Measurements from ENCODE around the gene FNDC7. TPM values are rescaled to one million over a fixed set of nuclear protein-coding genes. Genes with fewer than 3 reads are reported as not detected.
"Not testable (repeated sequence)": the region's sequence is repeated elsewhere in the genome, so short reads cannot be mapped to it uniquely, and the experiment has no call there.

FNDC7 gene
- total and polyA plus RNA-seq, 3 donors from 2014 or later, result 3.2 to 11.2 (median 7.6) TPM

- H3K9me3 ChIP-seq, result no peaks in the 10 kb centered on the region
- no peaks in the 10 kb centered on the region for H3K36me3 ChIP-seq (ENCODE audit: low read depth, missing control alignments)
- WGBS, 2 donors, result 66 to 78% methylated on average over 5 of the region's 5 CpGs
- H3K4me1 ChIP-seq, result peaks cover 16% of the 10 kb centered on the region
- H3K27ac ChIP-seq, result no peak overlapping the region
- no peak for DNase-seq
- intact Hi-C loops (cut with DNase I; ENCODE audit: low total_unique reads), result no loop called here
- H3K27me3 ChIP-seq, result no peaks in the 10 kb centered on the region
- H3K4me3 ChIP-seq, result no peak overlapping the region
- no peak for TF ChIP-seq CTCF (IDR thresholded peaks at IDR 0.05)
- no peak for TF ChIP-seq POLR2A (IDR thresholded peaks at IDR 0.05)
Observed at GRCh38 chr1:108695535-108695934, 17.2 kb upstream of the FNDC7 start.

GRCh38 chr1:108699375-108700332 is 13.1 kb upstream of the FNDC7 start:
- Histone ChIP-seq H3K4me3 (no peak overlapping the region), H3K27me3 (no peaks in the 10 kb centered on the region), H3K36me3 (ENCODE audit: low read depth, missing control alignments) (no peaks in the 10 kb centered on the region), H3K27ac (no peak overlapping the region), H3K4me1 (peaks cover 4% of the 10 kb centered on the region), H3K9me3 (no peaks in the 10 kb centered on the region)
- DNase-seq, result no peak
- WGBS, 2 donors, result 84% methylated on average over 22 of the region's 22 CpGs
- TF ChIP-seq POLR2A (IDR thresholded peaks at IDR 0.05) (no peak), CTCF (IDR thresholded peaks at IDR 0.05) (no peak)
- intact Hi-C loops (cut with DNase I; ENCODE audit: low total_unique reads), result no loop called here

GRCh38 chr1:108701176-108701849 is 11.4 kb upstream of the FNDC7 start:
- no peaks in the 10 kb centered on the region for H3K4me1 ChIP-seq
- H3K4me3 ChIP-seq, result no peak overlapping the region
- H3K27ac ChIP-seq, result no peak overlapping the region
- intact Hi-C loops (cut with DNase I; ENCODE audit: low total_unique reads), result no loop called here
- no peaks in the 10 kb centered on the region for H3K36me3 ChIP-seq (ENCODE audit: low read depth, missing control alignments)
- 78 to 82% methylated on average over 5 of the region's 5 CpGs for WGBS, 2 donors
- H3K27me3 ChIP-seq, result no peaks in the 10 kb centered on the region
- DNase-seq, result no peak
- H3K9me3 ChIP-seq, result no peaks in the 10 kb centered on the region
- TF ChIP-seq CTCF (IDR thresholded peaks at IDR 0.05) (no peak), POLR2A (IDR thresholded peaks at IDR 0.05) (no peak)

- H3K4me1 ChIP-seq; H3K27ac ChIP-seq; H3K9me3 ChIP-seq; DNase-seq; H3K27me3 ChIP-seq; H3K4me3 ChIP-seq; H3K36me3 ChIP-seq (ENCODE audit: low read depth, missing control alignments); intact Hi-C loops (cut with DNase I; ENCODE audit: low total_unique reads): not testable (repeated sequence)
- WGBS, 2 donors, result 90 to 94% methylated on average over 6 of the region's 6 CpGs
Observed at GRCh38 chr1:108702109-108702508, 10.6 kb upstream of the FNDC7 start.

- intact Hi-C loops (cut with DNase I; ENCODE audit: low total_unique reads), result no loop called here
- TF ChIP-seq POLR2A (IDR thresholded peaks at IDR 0.05), result no peak
- no peak for TF ChIP-seq CTCF (IDR thresholded peaks at IDR 0.05)
- Histone ChIP-seq H3K4me3 (no peak overlapping the region), H3K27me3 (no peaks in the 10 kb centered on the region), H3K4me1 (no peaks in the 10 kb centered on the region), H3K9me3 (no peaks in the 10 kb centered on the region), H3K27ac (no peak overlapping the region), H3K36me3 (ENCODE audit: low read depth, missing control alignments) (no peaks in the 10 kb centered on the region)
- WGBS, 2 donors, result 74 to 81% methylated on average over 6 of the region's 6 CpGs
- DNase-seq, result no peak
Observed at GRCh38 chr1:108703939-108704338, 8.8 kb upstream of the FNDC7 start.

All from testis (tissue), 3 donors.